Lower leg skin (tissue), 3 donors: Measurements from ENCODE around the gene C1QL2.

Experiments used
- CTCF ChIP-seq, 3 donors: fragments of 450-650 bp; IDR thresholded peaks; one replicate each; pipeline ENCODE4 v1.5.1; 2016; ENCODE audit warnings: antibody characterized with exemption in 3 of 3, mild to moderate bottlenecking in 3 of 3, moderate library complexity in 2 of 3
- POLR2A ChIP-seq, 2 donors: fragments of 450-650 bp; IDR thresholded peaks; one replicate each; pipeline ENCODE4 v1.6.1; 2016 to 2017; ENCODE audit warnings: antibody characterized with exemption in 2 of 2, mild to moderate bottlenecking in 1 of 2, moderate library complexity in 1 of 2

- no peak for TF ChIP-seq CTCF (IDR thresholded peaks at IDR 0.05)
- TF ChIP-seq POLR2A (IDR thresholded peaks at IDR 0.05) = no peak
Measured at GRCh38 chr2:119158563-119159347, at the start of gene C1QL2.
